Dermis blood vessel endothelial cell (primary cell): ENCODE results near the gene PNMA8A. TPM values are rescaled to one million over a fixed set of nuclear protein-coding genes. Genes with fewer than 3 reads are reported as not detected.
"Not testable (repeated sequence)": the region's sequence is repeated elsewhere in the genome, so short reads cannot be mapped to it uniquely, and the experiment has no call there.

Source experiments
- DNase-seq: peaks from one replicate; pipeline ENCODE4 v3.0.0; 2010
- total RNA-seq: library from RNA; depleted of rRNA; stranded (reverse); fragments of >200 nt; gene quantifications from 2 replicates; pipeline ENCODE4 v1.2.3, GENCODE V29; 2014

Gene PNMA8A
- total RNA-seq, 1 donor from 2014 or later = under 0.01 TPM

GRCh38 chr19:46463516-46463915 lies 7.8 kb downstream of the PNMA8A start:
- DNase-seq = no peak

- DNase-seq = no peak
These were observed 9.8 kb downstream of the PNMA8A start for GRCh38 chr19:46461537-46461936.

GRCh38 chr19:46460981-46461380 lies 10.4 kb downstream of the PNMA8A start:
- DNase-seq = no peak

- DNase-seq = no peak
These were observed 11.3 kb downstream of the PNMA8A start for GRCh38 chr19:46460055-46460454.

GRCh38 chr19:46456930-46457329 lies 14.4 kb downstream of the PNMA8A start:
- no peak for DNase-seq

- DNase-seq = no peak
These were observed 17.1 kb downstream of the PNMA8A start for GRCh38 chr19:46454244-46454643.

- DNase-seq = no peak
These were observed 17.7 kb downstream of the PNMA8A start for GRCh38 chr19:46453661-46454060.

- DNase-seq = no peak
These were observed 19.2 kb downstream of the PNMA8A start for GRCh38 chr19:46452186-46452585.

GRCh38 chr19:46451352-46451751 lies 20.0 kb downstream of the PNMA8A start:
- no peak for DNase-seq

- DNase-seq = no peak
These were observed 20.6 kb downstream of the PNMA8A start for GRCh38 chr19:46450737-46451136.

GRCh38 chr19:46449228-46449627 lies 22.1 kb downstream of the PNMA8A start:
- no peak for DNase-seq

GRCh38 chr19:46448601-46449000 lies 22.8 kb downstream of the PNMA8A start:
- no peak for DNase-seq

- no peak for DNase-seq
These were observed 23.5 kb downstream of the PNMA8A start for GRCh38 chr19:46447824-46448223.

- DNase-seq = no peak
These were observed 24.4 kb downstream of the PNMA8A start for GRCh38 chr19:46447006-46447405.

GRCh38 chr19:46446021-46446420 lies 25.3 kb downstream of the PNMA8A start:
- no peak for DNase-seq

GRCh38 chr19:46442808-46443450 lies 28.4 kb downstream of the PNMA8A start:
- DNase-seq = peak; percentile 53

GRCh38 chr19:46441866-46442265 lies 29.5 kb downstream of the PNMA8A start:
- no peak for DNase-seq

GRCh38 chr19:46435689-46436088 lies 35.7 kb downstream of the PNMA8A start:
- DNase-seq = not testable (repeated sequence)

GRCh38 chr19:46435009-46435408 lies 36.4 kb downstream of the PNMA8A start:
- DNase-seq = no peak

GRCh38 chr19:46433470-46433869 lies 37.9 kb downstream of the PNMA8A start:
- not testable (repeated sequence) for DNase-seq

- no peak for DNase-seq
These were observed 39.5 kb downstream of the PNMA8A start for GRCh38 chr19:46431824-46432223.

GRCh38 chr19:46429999-46430398 lies 41.4 kb downstream of the PNMA8A start:
- no peak for DNase-seq

- DNase-seq = peak; percentile 59
These were observed 42.9 kb downstream of the PNMA8A start, which contains the start of gene PNMA8C for GRCh38 chr19:46428239-46429135. PNMA8C (minus strand) TSS chr19:46428936; CDS start chr19:46428359, 577 bp downstream.

GRCh38 chr19:46427518-46428045 lies 43.8 kb downstream of the PNMA8A start:
- no peak for DNase-seq
